ENCODE results near the gene CEMP1.

The CEMP1 gene

GRCh38 chr16:2500430-2500917 is 30.7 kb downstream of the CEMP1 start:
- DNase-seq = no peak

- no peak for DNase-seq
Measured at GRCh38 chr16:2499890-2500429, 31.2 kb downstream of the CEMP1 start.

GRCh38 chr16:2499454-2499853 is 31.8 kb downstream of the CEMP1 start:
- DNase-seq = no peak

GRCh38 chr16:2498531-2499253 is 32.5 kb downstream of the CEMP1 start:
- DNase-seq = no peak

- DNase-seq = no peak
Measured at GRCh38 chr16:2497695-2498484, 33.3 kb downstream of the CEMP1 start.

GRCh38 chr16:2497116-2497630 is 34.0 kb downstream of the CEMP1 start:
- DNase-seq = no peak

GRCh38 chr16:2496223-2497115 is 34.7 kb downstream of the CEMP1 start:
- DNase-seq = no peak

GRCh38 chr16:2495041-2495440 is 36.2 kb downstream of the CEMP1 start:
- no peak for DNase-seq

- no peak for DNase-seq
Measured at GRCh38 chr16:2494616-2495015, 36.6 kb downstream of the CEMP1 start.

- DNase-seq = no peak
Measured at GRCh38 chr16:2493605-2494004, 37.6 kb downstream of the CEMP1 start.

- no peak for DNase-seq
Measured at GRCh38 chr16:2492292-2492691, 38.9 kb downstream of the CEMP1 start.

GRCh38 chr16:2490190-2491105 is 40.8 kb downstream of the CEMP1 start:
- peak; percentile 65 to 95 (median 79) for DNase-seq

- no peak for DNase-seq
Measured at GRCh38 chr16:2489581-2489980, 41.6 kb downstream of the CEMP1 start.

- no peak for DNase-seq
Measured at GRCh38 chr16:2487903-2488531, 43.2 kb downstream of the CEMP1 start.

GRCh38 chr16:2487517-2487842 is 43.7 kb downstream of the CEMP1 start:
- DNase-seq = no peak

- peak in 2 of 3 experiments; percentile 20 to 81 for DNase-seq
Measured at GRCh38 chr16:2486645-2487516, 44.3 kb downstream of the CEMP1 start.

- no peak for DNase-seq
Measured at GRCh38 chr16:2485811-2486507, 45.2 kb downstream of the CEMP1 start.

GRCh38 chr16:2484898-2485508 is 46.2 kb downstream of the CEMP1 start:
- no peak for DNase-seq

All from NCI-H1417 (cell line).